PC-9 (cell line): ENCODE results near the gene GRID2.

Experiments
- EZH2 ChIP-seq: fragments of 200-600 bp; sonication (generic); IDR thresholded peaks from 2 replicates; pipeline ENCODE4 v1.8.0; 2017; ENCODE audit warnings: antibody characterized with exemption, low read depth
- TF ChIP-seq, protein P1 (sequence below): fragments of 200-600 bp; sonication (generic); conservative IDR thresholded peaks from 2 replicates; pipeline ENCODE4 v1.6.1; 2017; ENCODE audit warnings: mixed run types, antibody characterized with exemption, mild to moderate bottlenecking, moderate library complexity

DNA sequence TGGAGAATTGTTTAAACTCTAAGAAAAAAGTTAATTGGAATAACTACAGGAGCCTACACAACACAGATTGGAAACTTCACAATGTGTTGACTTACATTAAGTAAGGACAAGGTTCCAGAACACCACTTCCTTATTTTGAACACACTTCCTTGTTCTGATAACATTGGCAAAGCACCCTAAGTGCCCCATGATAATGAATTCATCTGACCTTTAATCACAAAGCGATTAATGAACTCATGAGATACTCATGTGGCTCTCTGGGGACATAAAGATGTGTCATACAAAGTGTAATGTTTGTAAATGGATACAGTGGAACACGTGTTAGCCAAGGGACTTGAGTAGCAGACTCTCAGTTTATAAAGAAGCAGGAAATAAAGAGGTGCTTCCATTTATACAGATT lies 1455.7 kb downstream of the GRID2 start:
- TF ChIP-seq EZH2, result no peak
- TF ChIP-seq, protein P1, sequence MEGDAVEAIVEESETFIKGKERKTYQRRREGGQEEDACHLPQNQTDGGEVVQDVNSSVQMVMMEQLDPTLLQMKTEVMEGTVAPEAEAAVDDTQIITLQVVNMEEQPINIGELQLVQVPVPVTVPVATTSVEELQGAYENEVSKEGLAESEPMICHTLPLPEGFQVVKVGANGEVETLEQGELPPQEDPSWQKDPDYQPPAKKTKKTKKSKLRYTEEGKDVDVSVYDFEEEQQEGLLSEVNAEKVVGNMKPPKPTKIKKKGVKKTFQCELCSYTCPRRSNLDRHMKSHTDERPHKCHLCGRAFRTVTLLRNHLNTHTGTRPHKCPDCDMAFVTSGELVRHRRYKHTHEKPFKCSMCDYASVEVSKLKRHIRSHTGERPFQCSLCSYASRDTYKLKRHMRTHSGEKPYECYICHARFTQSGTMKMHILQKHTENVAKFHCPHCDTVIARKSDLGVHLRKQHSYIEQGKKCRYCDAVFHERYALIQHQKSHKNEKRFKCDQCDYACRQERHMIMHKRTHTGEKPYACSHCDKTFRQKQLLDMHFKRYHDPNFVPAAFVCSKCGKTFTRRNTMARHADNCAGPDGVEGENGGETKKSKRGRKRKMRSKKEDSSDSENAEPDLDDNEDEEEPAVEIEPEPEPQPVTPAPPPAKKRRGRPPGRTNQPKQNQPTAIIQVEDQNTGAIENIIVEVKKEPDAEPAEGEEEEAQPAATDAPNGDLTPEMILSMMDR, result no peak
